ENCODE measurements around the gene TRAF7. TPM values are rescaled to one million over a fixed set of nuclear protein-coding genes. Genes with fewer than 3 reads are reported as not detected.
"Not testable (repeated sequence)": the region's sequence is repeated elsewhere in the genome, so short reads cannot be mapped to it uniquely, and the experiment has no call there.

The TRAF7 gene
- total RNA-seq: 23.4 TPM
- long read RNA-seq, transcript TRAF7-201 (21 exons, 3,700 nt): major isoform, 47 of 112 reads
- long read RNA-seq, partial matches to known transcripts: 46 of 112 reads
- long read RNA-seq, other reads (novel, unspliced or antisense): 18 of 112 reads

GRCh38 chr16:2155091-2155950, at the start of gene TRAF7:
TRAF7 (plus strand) TSS chr16:2155782; CDS start chr16:2163921, 8,139 bp downstream.
- intact Hi-C loops (cut with DNase I): no loop called here
- DNase-seq (peak; percentile 99), ATAC-seq (ENCODE audit: poor library complexity) (peak; percentile 91)

- ATAC-seq (ENCODE audit: poor library complexity); DNase-seq; intact Hi-C loops (cut with DNase I): not testable (repeated sequence)
These were observed 49.4 kb upstream of the TRAF7 start for GRCh38 chr16:2106211-2106610.

- ATAC-seq (ENCODE audit: poor library complexity); intact Hi-C loops (cut with DNase I); DNase-seq: not testable (repeated sequence)
These were observed 48.3 kb upstream of the TRAF7 start for GRCh38 chr16:2107121-2107790.

- ATAC-seq (ENCODE audit: poor library complexity); DNase-seq; intact Hi-C loops (cut with DNase I): not testable (repeated sequence)
These were observed 47.8 kb upstream of the TRAF7 start for GRCh38 chr16:2107791-2108125.

GRCh38 chr16:2108446-2109270, 46.9 kb upstream of the TRAF7 start:
- ATAC-seq (ENCODE audit: poor library complexity): peak; percentile 10
- DNase-seq; intact Hi-C loops (cut with DNase I): not testable (repeated sequence)

GRCh38 chr16:2109271-2109580, 46.4 kb upstream of the TRAF7 start:
- ATAC-seq (ENCODE audit: poor library complexity); intact Hi-C loops (cut with DNase I); DNase-seq: not testable (repeated sequence)

GRCh38 chr16:2109872-2110271, 45.7 kb upstream of the TRAF7 start:
- intact Hi-C loops (cut with DNase I); DNase-seq: not testable (repeated sequence)
- ATAC-seq (ENCODE audit: poor library complexity): peak; percentile 25

GRCh38 chr16:2110332-2111008, 45.1 kb upstream of the TRAF7 start:
- DNase-seq; intact Hi-C loops (cut with DNase I): not testable (repeated sequence)
- ATAC-seq (ENCODE audit: poor library complexity): peak; percentile 47

GRCh38 chr16:2111009-2111353, 44.6 kb upstream of the TRAF7 start:
- intact Hi-C loops (cut with DNase I); DNase-seq: not testable (repeated sequence)
- ATAC-seq (ENCODE audit: poor library complexity): peak; percentile 7

- ATAC-seq (ENCODE audit: poor library complexity); intact Hi-C loops (cut with DNase I); DNase-seq: not testable (repeated sequence)
These were observed 43.9 kb upstream of the TRAF7 start for GRCh38 chr16:2111412-2112335.

- intact Hi-C loops (cut with DNase I); DNase-seq; ATAC-seq (ENCODE audit: poor library complexity): not testable (repeated sequence)
These were observed 43.0 kb upstream of the TRAF7 start for GRCh38 chr16:2112539-2113106.

GRCh38 chr16:2114225-2114624, 41.4 kb upstream of the TRAF7 start:
- DNase-seq; ATAC-seq (ENCODE audit: poor library complexity); intact Hi-C loops (cut with DNase I): not testable (repeated sequence)

GRCh38 chr16:2114885-2115590, 40.5 kb upstream of the TRAF7 start:
- DNase-seq; ATAC-seq (ENCODE audit: poor library complexity); intact Hi-C loops (cut with DNase I): not testable (repeated sequence)

- intact Hi-C loops (cut with DNase I): no loop called here
- DNase-seq (no peak), ATAC-seq (ENCODE audit: poor library complexity) (no peak)
These were observed 40.0 kb upstream of the TRAF7 start for GRCh38 chr16:2115591-2115973.

- DNase-seq; ATAC-seq (ENCODE audit: poor library complexity); intact Hi-C loops (cut with DNase I): not testable (repeated sequence)
These were observed 39.2 kb upstream of the TRAF7 start for GRCh38 chr16:2116428-2116827.

GRCh38 chr16:2117341-2117740, 38.2 kb upstream of the TRAF7 start:
- ATAC-seq (ENCODE audit: poor library complexity); DNase-seq: not testable (repeated sequence)

More at GRCh38 chr16:2117341-2117740, 38.2 kb upstream of the TRAF7 start:
- intact Hi-C loops (cut with DNase I): not testable (repeated sequence)
